Panc1 (cell line): ENCODE measurements around the gene QARS1.

Experiments
- CTCF ChIP-seq: fragments of 450-650 bp; IDR thresholded peaks from 2 replicates; pipeline ENCODE4 v1.5.1; 2017; ENCODE audit warnings: mild to moderate bottlenecking
- POLR2AphosphoS5 ChIP-seq: IDR thresholded peaks from 2 replicates; pipeline ENCODE4 v1.6.1; 2012; ENCODE audit warnings: mild to moderate bottlenecking, low read depth, low read length, moderate library complexity
- TCF7L2 ChIP-seq: IDR thresholded peaks from 2 replicates; pipeline ENCODE4 v1.6.1; 2011; ENCODE audit warnings: mild to moderate bottlenecking, low read depth, low read length, inconsistent platforms
- TF ChIP-seq, protein P1 (sequence below), 2 experiments: IDR thresholded peaks; 2 replicates each; pipeline ENCODE4 v1.6.1; 2011 to 2012; ENCODE audit warnings: low read depth in 2 of 2, control low read depth in 1 of 2, low read length in 1 of 2, mild to moderate bottlenecking in 1 of 2, moderate library complexity in 1 of 2; ENCODE audit not compliant: insufficient read depth in 1 of 2

DNA sequence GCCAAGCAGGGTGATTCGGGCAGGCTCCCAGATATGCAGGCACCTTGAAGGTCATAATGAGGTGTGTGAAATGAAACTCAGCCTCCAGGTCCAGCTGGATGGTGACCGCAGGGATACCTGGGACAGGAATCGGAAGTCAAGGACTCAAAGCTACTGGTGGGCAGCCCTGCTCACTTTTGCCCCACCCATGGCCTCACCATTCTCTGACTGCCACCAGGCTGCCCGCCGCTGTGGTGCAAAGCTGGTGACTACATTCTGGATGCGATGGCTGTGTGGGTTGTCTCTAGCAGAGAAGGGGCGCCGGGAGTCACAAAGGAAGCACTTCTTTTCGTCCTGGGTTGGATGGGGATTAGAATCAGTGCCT, 27.5 kb upstream of the QARS1 start:
- TF ChIP-seq CTCF = no peak
- no peak for TF ChIP-seq POLR2AphosphoS5
- TF ChIP-seq, protein P1, sequence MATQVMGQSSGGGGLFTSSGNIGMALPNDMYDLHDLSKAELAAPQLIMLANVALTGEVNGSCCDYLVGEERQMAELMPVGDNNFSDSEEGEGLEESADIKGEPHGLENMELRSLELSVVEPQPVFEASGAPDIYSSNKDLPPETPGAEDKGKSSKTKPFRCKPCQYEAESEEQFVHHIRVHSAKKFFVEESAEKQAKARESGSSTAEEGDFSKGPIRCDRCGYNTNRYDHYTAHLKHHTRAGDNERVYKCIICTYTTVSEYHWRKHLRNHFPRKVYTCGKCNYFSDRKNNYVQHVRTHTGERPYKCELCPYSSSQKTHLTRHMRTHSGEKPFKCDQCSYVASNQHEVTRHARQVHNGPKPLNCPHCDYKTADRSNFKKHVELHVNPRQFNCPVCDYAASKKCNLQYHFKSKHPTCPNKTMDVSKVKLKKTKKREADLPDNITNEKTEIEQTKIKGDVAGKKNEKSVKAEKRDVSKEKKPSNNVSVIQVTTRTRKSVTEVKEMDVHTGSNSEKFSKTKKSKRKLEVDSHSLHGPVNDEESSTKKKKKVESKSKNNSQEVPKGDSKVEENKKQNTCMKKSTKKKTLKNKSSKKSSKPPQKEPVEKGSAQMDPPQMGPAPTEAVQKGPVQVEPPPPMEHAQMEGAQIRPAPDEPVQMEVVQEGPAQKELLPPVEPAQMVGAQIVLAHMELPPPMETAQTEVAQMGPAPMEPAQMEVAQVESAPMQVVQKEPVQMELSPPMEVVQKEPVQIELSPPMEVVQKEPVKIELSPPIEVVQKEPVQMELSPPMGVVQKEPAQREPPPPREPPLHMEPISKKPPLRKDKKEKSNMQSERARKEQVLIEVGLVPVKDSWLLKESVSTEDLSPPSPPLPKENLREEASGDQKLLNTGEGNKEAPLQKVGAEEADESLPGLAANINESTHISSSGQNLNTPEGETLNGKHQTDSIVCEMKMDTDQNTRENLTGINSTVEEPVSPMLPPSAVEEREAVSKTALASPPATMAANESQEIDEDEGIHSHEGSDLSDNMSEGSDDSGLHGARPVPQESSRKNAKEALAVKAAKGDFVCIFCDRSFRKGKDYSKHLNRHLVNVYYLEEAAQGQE (IDR thresholded peaks at IDR 0.05; ENCODE audit: insufficient read depth in 1 of 2, low read depth in 2 of 2, low read length in 1 of 2) = no peak
- no peak for TF ChIP-seq TCF7L2
